ENCODE measurements around the gene IGF2R. TPM values are rescaled to one million over a fixed set of nuclear protein-coding genes. Genes with fewer than 3 reads are reported as not detected.
"Not testable (repeated sequence)": the region's sequence is repeated elsewhere in the genome, so short reads cannot be mapped to it uniquely, and the experiment has no call there.

The IGF2R gene
- polyA plus RNA-seq, 1 donor (not counting 4 experiments of a cell fraction or from before 2014, with no cell fraction given): 40.9 TPM

- TF ChIP-seq CTCF (optimal IDR thresholded peaks at IDR 0.05 in 1 of 3, IDR thresholded peaks at IDR 0.05 in 1 of 3, conservative IDR thresholded peaks at IDR 0.05 in 1 of 3; ENCODE audit: extremely low read depth in 1 of 3, insufficient read depth in 2 of 3, low read length in 3 of 3) (no peak), EZH2 (IDR thresholded peaks at IDR 0.05; ENCODE audit: low read length) (no peak)
- Histone ChIP-seq H3K9me3 (ENCODE audit: control insufficient read depth, low read depth, low read length) (no peaks in the 10 kb centered on the region), H3K4me1 (ENCODE audit: control insufficient read depth, extremely low read depth, insufficient read depth, low read length) (peaks cover 24% of the 10 kb centered on the region), H3K9me1 (ENCODE audit: control insufficient read depth, extremely low read depth, insufficient read depth, low read length) (no peaks in the 10 kb centered on the region), H2AFZ (ENCODE audit: control insufficient read depth, low read length) (no peak overlapping the region), H3K27me3 (ENCODE audit: control insufficient read depth, extremely low read depth, insufficient read depth, low read length) (no peaks in the 10 kb centered on the region), H3K79me2 (ENCODE audit: control insufficient read depth, insufficient read depth, low read length) (no peaks in the 10 kb centered on the region), H3K4me2 (ENCODE audit: control insufficient read depth, extremely low read depth, insufficient read depth, low read depth, low read length) (no peak overlapping the region), H3K4me3 (ENCODE audit: control insufficient read depth in 2 of 3, extremely low read depth in 1 of 3, insufficient read depth in 2 of 3, low read depth in 1 of 3, low read length in 3 of 3) (no peak overlapping the region), H3K9ac (ENCODE audit: control insufficient read depth, extremely low read depth, insufficient read depth, low read length) (no peak overlapping the region), H4K20me1 (ENCODE audit: control insufficient read depth, extremely low read depth, insufficient read depth, low read length) (no peaks in the 10 kb centered on the region), H3K36me3 (ENCODE audit: control insufficient read depth in 2 of 2, extremely low read depth in 1 of 2, insufficient read depth in 2 of 2, low read length in 2 of 2) (no peaks in the 10 kb centered on the region), H3K27ac (ENCODE audit: control insufficient read depth, insufficient read depth, low read length) (no peak overlapping the region)
- dilution Hi-C loops (cut with MboI; ENCODE audit: extremely low pct_ligation_motif_present, low sequenced_read_pairs): no loop called here
- FAIRE-seq: no peak
- DNase-seq (ENCODE audit: low read depth, low spot score): no peak
Observed at GRCh38 chr6:159919800-159920199, 49.1 kb upstream of the IGF2R start.

- FAIRE-seq; H4K20me1 ChIP-seq (ENCODE audit: control insufficient read depth, extremely low read depth, insufficient read depth, low read length); H3K4me3 ChIP-seq (ENCODE audit: control insufficient read depth in 2 of 3, extremely low read depth in 1 of 3, insufficient read depth in 2 of 3, low read depth in 1 of 3, low read length in 3 of 3); H3K4me1 ChIP-seq (ENCODE audit: control insufficient read depth, extremely low read depth, insufficient read depth, low read length); H3K9ac ChIP-seq (ENCODE audit: control insufficient read depth, extremely low read depth, insufficient read depth, low read length); H2AFZ ChIP-seq (ENCODE audit: control insufficient read depth, low read length); H3K36me3 ChIP-seq (ENCODE audit: control insufficient read depth in 2 of 2, extremely low read depth in 1 of 2, insufficient read depth in 2 of 2, low read length in 2 of 2); H3K79me2 ChIP-seq (ENCODE audit: control insufficient read depth, insufficient read depth, low read length); H3K4me2 ChIP-seq (ENCODE audit: control insufficient read depth, extremely low read depth, insufficient read depth, low read depth, low read length); H3K27me3 ChIP-seq (ENCODE audit: control insufficient read depth, extremely low read depth, insufficient read depth, low read length); H3K9me1 ChIP-seq (ENCODE audit: control insufficient read depth, extremely low read depth, insufficient read depth, low read length); H3K9me3 ChIP-seq (ENCODE audit: control insufficient read depth, low read depth, low read length); dilution Hi-C loops (cut with MboI; ENCODE audit: extremely low pct_ligation_motif_present, low sequenced_read_pairs); H3K27ac ChIP-seq (ENCODE audit: control insufficient read depth, insufficient read depth, low read length); DNase-seq (ENCODE audit: low read depth, low spot score): not testable (repeated sequence)
Observed at GRCh38 chr6:159924150-159924549, 44.7 kb upstream of the IGF2R start.

GRCh38 chr6:159926542-159927203 is 42.2 kb upstream of the IGF2R start:
- no peak overlapping the region for H3K4me2 ChIP-seq (ENCODE audit: control insufficient read depth, extremely low read depth, insufficient read depth, low read depth, low read length)
- dilution Hi-C loops (cut with MboI; ENCODE audit: extremely low pct_ligation_motif_present, low sequenced_read_pairs): no loop called here
- no peak for TF ChIP-seq EZH2 (IDR thresholded peaks at IDR 0.05; ENCODE audit: low read length)
- no peak for TF ChIP-seq CTCF (optimal IDR thresholded peaks at IDR 0.05 in 1 of 3, IDR thresholded peaks at IDR 0.05 in 1 of 3, conservative IDR thresholded peaks at IDR 0.05 in 1 of 3; ENCODE audit: extremely low read depth in 1 of 3, insufficient read depth in 2 of 3, low read length in 3 of 3)
- H3K9ac ChIP-seq (ENCODE audit: control insufficient read depth, extremely low read depth, insufficient read depth, low read length): no peak overlapping the region
- H2AFZ ChIP-seq (ENCODE audit: control insufficient read depth, low read length): no peak overlapping the region
- FAIRE-seq: no peak
- H3K9me3 ChIP-seq (ENCODE audit: control insufficient read depth, low read depth, low read length): no peaks in the 10 kb centered on the region
- H3K4me1 ChIP-seq (ENCODE audit: control insufficient read depth, extremely low read depth, insufficient read depth, low read length): no peaks in the 10 kb centered on the region
- no peaks in the 10 kb centered on the region for H3K36me3 ChIP-seq (ENCODE audit: control insufficient read depth in 2 of 2, extremely low read depth in 1 of 2, insufficient read depth in 2 of 2, low read length in 2 of 2)
- no peaks in the 10 kb centered on the region for H3K9me1 ChIP-seq (ENCODE audit: control insufficient read depth, extremely low read depth, insufficient read depth, low read length)
- H3K79me2 ChIP-seq (ENCODE audit: control insufficient read depth, insufficient read depth, low read length): no peaks in the 10 kb centered on the region
- DNase-seq (ENCODE audit: low read depth, low spot score): no peak
- H3K27me3 ChIP-seq (ENCODE audit: control insufficient read depth, extremely low read depth, insufficient read depth, low read length): no peaks in the 10 kb centered on the region
- H4K20me1 ChIP-seq (ENCODE audit: control insufficient read depth, extremely low read depth, insufficient read depth, low read length): no peaks in the 10 kb centered on the region
- H3K4me3 ChIP-seq (ENCODE audit: control insufficient read depth in 2 of 3, extremely low read depth in 1 of 3, insufficient read depth in 2 of 3, low read depth in 1 of 3, low read length in 3 of 3): no peak overlapping the region
- no peak overlapping the region for H3K27ac ChIP-seq (ENCODE audit: control insufficient read depth, insufficient read depth, low read length)

Measured in keratinocyte (primary cell).